ENCODE data around the gene SNX33. TPM values are rescaled to one million over a fixed set of nuclear protein-coding genes. Genes with fewer than 3 reads are reported as not detected.

The SNX33 gene
- total RNA-seq, 1 experiment from 2014 or later = 19.8 TPM

DNA sequence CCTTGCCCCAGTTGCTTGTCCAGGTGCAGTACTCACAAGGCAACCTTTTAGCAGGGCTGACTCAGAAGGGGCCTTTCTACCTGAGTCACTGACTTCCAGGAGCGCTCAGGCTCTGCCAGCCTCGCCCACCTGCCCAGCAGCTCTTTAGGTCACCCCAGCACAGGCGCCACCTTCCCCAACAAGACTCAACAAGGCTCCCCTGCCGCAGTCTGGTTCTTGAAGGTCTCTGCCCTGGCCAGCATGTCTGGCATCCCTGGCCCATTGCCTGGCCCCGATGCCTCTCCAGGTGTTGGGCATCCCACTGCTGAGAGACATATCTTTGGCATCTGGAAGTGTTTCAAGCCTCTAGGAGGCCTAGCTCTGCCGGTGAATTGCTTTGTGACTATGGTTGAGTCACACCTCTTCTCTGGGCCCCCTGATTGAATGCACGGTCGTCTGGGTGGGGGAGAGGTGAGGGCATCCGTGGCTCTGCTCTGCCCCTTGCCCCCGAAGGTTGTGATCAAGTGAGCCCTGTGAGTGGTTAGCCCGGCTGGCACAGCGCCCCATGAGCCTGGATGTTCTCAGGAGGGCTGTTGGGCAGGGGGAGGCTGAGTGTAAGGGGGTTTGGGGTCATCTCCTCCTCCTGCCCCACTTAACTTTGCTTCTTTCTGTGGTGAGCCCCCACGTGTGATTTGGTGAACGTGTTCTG, 21.6 kb downstream of the SNX33 start:
- H3K4me1 Mint-ChIP-seq = peaks cover 20% of the 10 kb centered on the region
- TF ChIP-seq TP53 (CRISPR knock-in tag; IDR thresholded peaks at IDR 0.05) = no peak
- no peak for TF ChIP-seq NR3C1 (CRISPR knock-in tag; conservative IDR thresholded peaks at IDR 0.05; ENCODE audit: low read depth)
- no peak for TF ChIP-seq SOX15 (CRISPR knock-in tag; IDR thresholded peaks at IDR 0.05)
- TF ChIP-seq, protein P1, sequence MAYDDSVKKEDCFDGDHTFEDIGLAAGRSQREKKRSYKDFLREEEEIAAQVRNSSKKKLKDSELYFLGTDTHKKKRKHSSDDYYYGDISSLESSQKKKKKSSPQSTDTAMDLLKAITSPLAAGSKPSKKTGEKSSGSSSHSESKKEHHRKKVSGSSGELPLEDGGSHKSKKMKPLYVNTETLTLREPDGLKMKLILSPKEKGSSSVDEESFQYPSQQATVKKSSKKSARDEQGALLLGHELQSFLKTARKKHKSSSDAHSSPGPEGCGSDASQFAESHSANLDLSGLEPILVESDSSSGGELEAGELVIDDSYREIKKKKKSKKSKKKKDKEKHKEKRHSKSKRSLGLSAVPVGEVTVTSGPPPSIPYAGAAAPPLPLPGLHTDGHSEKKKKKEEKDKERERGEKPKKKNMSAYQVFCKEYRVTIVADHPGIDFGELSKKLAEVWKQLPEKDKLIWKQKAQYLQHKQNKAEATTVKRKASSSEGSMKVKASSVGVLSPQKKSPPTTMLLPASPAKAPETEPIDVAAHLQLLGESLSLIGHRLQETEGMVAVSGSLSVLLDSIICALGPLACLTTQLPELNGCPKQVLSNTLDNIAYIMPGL (CRISPR knock-in tag; IDR thresholded peaks at IDR 0.05) = no peak
- TF ChIP-seq, protein P2, sequence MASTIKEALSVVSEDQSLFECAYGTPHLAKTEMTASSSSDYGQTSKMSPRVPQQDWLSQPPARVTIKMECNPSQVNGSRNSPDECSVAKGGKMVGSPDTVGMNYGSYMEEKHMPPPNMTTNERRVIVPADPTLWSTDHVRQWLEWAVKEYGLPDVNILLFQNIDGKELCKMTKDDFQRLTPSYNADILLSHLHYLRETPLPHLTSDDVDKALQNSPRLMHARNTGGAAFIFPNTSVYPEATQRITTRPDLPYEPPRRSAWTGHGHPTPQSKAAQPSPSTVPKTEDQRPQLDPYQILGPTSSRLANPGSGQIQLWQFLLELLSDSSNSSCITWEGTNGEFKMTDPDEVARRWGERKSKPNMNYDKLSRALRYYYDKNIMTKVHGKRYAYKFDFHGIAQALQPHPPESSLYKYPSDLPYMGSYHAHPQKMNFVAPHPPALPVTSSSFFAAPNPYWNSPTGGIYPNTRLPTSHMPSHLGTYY (CRISPR knock-in tag; IDR thresholded peaks at IDR 0.05) = no peak
- TF ChIP-seq, protein P3, sequence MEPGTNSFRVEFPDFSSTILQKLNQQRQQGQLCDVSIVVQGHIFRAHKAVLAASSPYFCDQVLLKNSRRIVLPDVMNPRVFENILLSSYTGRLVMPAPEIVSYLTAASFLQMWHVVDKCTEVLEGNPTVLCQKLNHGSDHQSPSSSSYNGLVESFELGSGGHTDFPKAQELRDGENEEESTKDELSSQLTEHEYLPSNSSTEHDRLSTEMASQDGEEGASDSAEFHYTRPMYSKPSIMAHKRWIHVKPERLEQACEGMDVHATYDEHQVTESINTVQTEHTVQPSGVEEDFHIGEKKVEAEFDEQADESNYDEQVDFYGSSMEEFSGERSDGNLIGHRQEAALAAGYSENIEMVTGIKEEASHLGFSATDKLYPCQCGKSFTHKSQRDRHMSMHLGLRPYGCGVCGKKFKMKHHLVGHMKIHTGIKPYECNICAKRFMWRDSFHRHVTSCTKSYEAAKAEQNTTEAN (CRISPR knock-in tag; IDR thresholded peaks at IDR 0.05) = no peak
- TF ChIP-seq, protein P4, sequence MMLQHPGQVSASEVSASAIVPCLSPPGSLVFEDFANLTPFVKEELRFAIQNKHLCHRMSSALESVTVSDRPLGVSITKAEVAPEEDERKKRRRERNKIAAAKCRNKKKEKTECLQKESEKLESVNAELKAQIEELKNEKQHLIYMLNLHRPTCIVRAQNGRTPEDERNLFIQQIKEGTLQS (CRISPR knock-in tag; conservative IDR thresholded peaks at IDR 0.05) = no peak
- no peak for TF ChIP-seq ELF4 (CRISPR knock-in tag; IDR thresholded peaks at IDR 0.05; ENCODE audit: low read depth)
- H3K4me3 Mint-ChIP-seq = no peak overlapping the region
- H3K27ac Mint-ChIP-seq = peak overlapping the region; percentile 18; the same call in 1 of the 2 replicates
- ChIA-PET CTCF (interaction anchor here (0.5 to 1.1 kb wide), 4 partner anchors 31 to 789 kb away, joined by 3 to 5 read pairs (median 4); partner anchors contain the start of gene SIN3A), POLR2A (no interaction called here)
- no peak for ATAC-seq
- H3K9me3 Mint-ChIP-seq = no peaks in the 10 kb centered on the region
- no peaks in the 10 kb centered on the region; the same call in 1 of the 2 replicates for H3K36me3 Mint-ChIP-seq
- DNase-seq (ENCODE audit: low spot score) = no peak
- H3K27me3 Mint-ChIP-seq (ENCODE audit: low read depth) = no peaks in the 10 kb centered on the region

DNA sequence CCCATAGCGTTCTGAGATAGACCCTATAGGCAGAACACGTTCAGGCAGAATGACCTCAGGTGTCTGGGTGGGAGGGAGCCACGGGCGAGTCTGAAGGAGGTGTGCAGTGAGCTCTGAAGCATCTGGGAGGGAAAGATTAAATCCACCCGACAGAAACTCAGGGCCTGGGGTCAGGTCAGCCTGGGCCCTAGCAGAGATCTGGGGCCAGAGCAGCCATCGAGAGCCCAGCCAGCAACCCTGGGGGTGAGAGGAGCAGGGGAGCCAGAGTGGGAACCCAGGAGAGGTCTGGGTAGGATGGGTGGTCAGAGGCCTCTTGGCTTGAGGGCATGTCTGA, 22.1 kb downstream of the SNX33 start:
- Mint-ChIP-seq H3K27me3 (ENCODE audit: low read depth) (no peaks in the 10 kb centered on the region), H3K27ac (peak overlapping the region; percentile 18; the same call in 1 of the 2 replicates), H3K4me3 (no peak overlapping the region), H3K9me3 (no peaks in the 10 kb centered on the region), H3K36me3 (no peaks in the 10 kb centered on the region; the same call in 1 of the 2 replicates), H3K4me1 (peaks cover 20% of the 10 kb centered on the region)
- TF ChIP-seq GTF2I (CRISPR knock-in tag; conservative IDR thresholded peaks at IDR 0.05) = no peak
- no peak for TF ChIP-seq NFYB (CRISPR knock-in tag; conservative IDR thresholded peaks at IDR 0.05; ENCODE audit: low read depth)
- TF ChIP-seq, protein P5, sequence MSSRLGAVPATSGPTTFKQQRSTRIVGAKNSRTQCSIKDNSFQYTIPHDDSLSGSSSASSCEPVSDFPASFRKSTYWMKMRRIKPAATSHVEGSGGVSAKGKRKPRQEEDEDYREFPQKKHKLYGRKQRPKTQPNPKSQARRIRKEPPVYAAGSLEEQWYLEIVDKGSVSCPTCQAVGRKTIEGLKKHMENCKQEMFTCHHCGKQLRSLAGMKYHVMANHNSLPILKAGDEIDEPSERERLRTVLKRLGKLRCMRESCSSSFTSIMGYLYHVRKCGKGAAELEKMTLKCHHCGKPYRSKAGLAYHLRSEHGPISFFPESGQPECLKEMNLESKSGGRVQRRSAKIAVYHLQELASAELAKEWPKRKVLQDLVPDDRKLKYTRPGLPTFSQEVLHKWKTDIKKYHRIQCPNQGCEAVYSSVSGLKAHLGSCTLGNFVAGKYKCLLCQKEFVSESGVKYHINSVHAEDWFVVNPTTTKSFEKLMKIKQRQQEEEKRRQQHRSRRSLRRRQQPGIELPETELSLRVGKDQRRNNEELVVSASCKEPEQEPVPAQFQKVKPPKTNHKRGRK (CRISPR knock-in tag; IDR thresholded peaks at IDR 0.05; ENCODE audit: borderline replicate concordance) = no peak
- no peak for TF ChIP-seq ZNF671 (CRISPR knock-in tag; IDR thresholded peaks at IDR 0.05)
- no peak for TF ChIP-seq ZNF121 (CRISPR knock-in tag; IDR thresholded peaks at IDR 0.05)
- TF ChIP-seq, protein P6, sequence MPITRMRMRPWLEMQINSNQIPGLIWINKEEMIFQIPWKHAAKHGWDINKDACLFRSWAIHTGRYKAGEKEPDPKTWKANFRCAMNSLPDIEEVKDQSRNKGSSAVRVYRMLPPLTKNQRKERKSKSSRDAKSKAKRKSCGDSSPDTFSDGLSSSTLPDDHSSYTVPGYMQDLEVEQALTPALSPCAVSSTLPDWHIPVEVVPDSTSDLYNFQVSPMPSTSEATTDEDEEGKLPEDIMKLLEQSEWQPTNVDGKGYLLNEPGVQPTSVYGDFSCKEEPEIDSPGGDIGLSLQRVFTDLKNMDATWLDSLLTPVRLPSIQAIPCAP (CRISPR knock-in tag; IDR thresholded peaks at IDR 0.05) = no peak
- TF ChIP-seq ZNF317 (CRISPR knock-in tag; IDR thresholded peaks at IDR 0.05; ENCODE audit: borderline replicate concordance, low read depth) = no peak
- no peak for TF ChIP-seq TEAD4 (CRISPR knock-in tag; IDR thresholded peaks at IDR 0.05)
- ChIA-PET CTCF (interaction anchor here (1.1 kb wide), 1 partner anchor 219 kb away, joined by 3 read pairs; the partner anchor contains the start of gene SIN3A), POLR2A (no interaction called here)
- ATAC-seq (no peak), DNase-seq (ENCODE audit: low spot score) (no peak)

Data from WTC11 (cell line).